Coronary artery (tissue), 2 donors: Measurements from ENCODE around the gene HNRNPF.

Experiments
- DNase-seq: peaks from one replicate; pipeline ENCODE4 v3.0.0-alpha.2; 2017; ENCODE audit warnings: low spot score
- H3K27ac ChIP-seq, 2 donors: fragments of 200-600 bp; sonication (generic); one replicate each; pipeline ENCODE4 v1.5.1; 2016 to 2019
- H3K4me3 ChIP-seq: fragments of 200-600 bp; sonication (generic); 2 replicates; pipeline ENCODE4 v1.5.1; 2016; ENCODE audit warnings: mild to moderate bottlenecking, moderate library complexity
- CTCF ChIP-seq: fragments of 200-600 bp; sonication (generic); IDR thresholded peaks from one replicate; pipeline ENCODE4 v1.5.1; 2019; ENCODE audit warnings: antibody characterized with exemption

HNRNPF gene

GRCh38 chr10:43401627-43402026 lies 7.4 kb downstream of the HNRNPF start:
- peak; percentile 28 for DNase-seq

GRCh38 chr10:43399320-43400310 lies 9.4 kb downstream of the HNRNPF start:
- TF ChIP-seq CTCF = no peak
- DNase-seq = peak; percentile 35
- Histone ChIP-seq H3K27ac (no peak overlapping the region), H3K4me3 (no peak overlapping the region)

More at GRCh38 chr10:43401627-43402026, 7.4 kb downstream of the HNRNPF start:
- Histone ChIP-seq H3K27ac (no peak overlapping the region), H3K4me3 (no peak overlapping the region)
- no peak for TF ChIP-seq CTCF

- no peak overlapping the region for H3K4me3 ChIP-seq
- DNase-seq = no peak
- TF ChIP-seq CTCF = no peak
- no peak overlapping the region for H3K27ac ChIP-seq
Measured at GRCh38 chr10:43398939-43399319, 10.1 kb downstream of the HNRNPF start.

- H3K27ac ChIP-seq = peak overlapping the region; percentile 99 to 100
- TF ChIP-seq CTCF = no peak
- DNase-seq = peak; percentile 93
- peak overlapping the region; percentile 94 for H3K4me3 ChIP-seq
Measured at GRCh38 chr10:43396928-43397624, 11.9 kb downstream of the HNRNPF start.

- no peak for TF ChIP-seq CTCF
- peak overlapping the region; percentile 99 to 100 for H3K27ac ChIP-seq
- peak overlapping the region; percentile 94 for H3K4me3 ChIP-seq
- peak; percentile 86 for DNase-seq
Measured at GRCh38 chr10:43396061-43396927, 12.7 kb downstream of the HNRNPF start.

- DNase-seq = no peak
- peak overlapping the region; percentile 94 for H3K4me3 ChIP-seq
- H3K27ac ChIP-seq = peak overlapping the region; percentile 99 to 100
- no peak for TF ChIP-seq CTCF
Measured at GRCh38 chr10:43395571-43396060, 13.4 kb downstream of the HNRNPF start.
